H1 (cell line): ENCODE results near the gene RNGTT. TPM values are rescaled to one million over a fixed set of nuclear protein-coding genes. Genes with fewer than 3 reads are reported as not detected.

Experiments used
- CTCF ChIA-PET: fragments of 300-600 bp; sonication (Branson Sonifier 250); formaldehyde crosslinking; loops from one replicate; lab custom pipeline; 2021; ENCODE audit not compliant: partially characterized antibody; lab: Charles Lee
- POLR2A ChIA-PET: fragments of 300-600 bp; sonication (Branson Sonifier 250); formaldehyde crosslinking; loops from one replicate; lab custom pipeline; 2021; ENCODE audit warnings: inconsistent platforms; ENCODE audit not compliant: partially characterized antibody; lab: Charles Lee
- DNase-seq, 2 experiments: peaks; one replicate each; pipeline versions ENCODE4 v3.0.0 to v3.0.0-alpha.2; 2010 to 2022; ENCODE audit warnings: low spot score in 2 of 2, low read depth in 1 of 2, mixed read lengths in 1 of 2
- FAIRE-seq: peaks from 2 replicates; lab custom pipeline; 2011; peaks lifted over from hg19 to GRCh38; lab: Jason Lieb, UNC
- H2AFZ ChIP-seq: 2 replicates; pipeline ENCODE4 v1.8.1; 2012; ENCODE audit warnings: low read length, inconsistent platforms
- H2AK5ac ChIP-seq: 2 replicates; pipeline ENCODE4 v1.6.1; 2013; ENCODE audit warnings: low read depth, low read length
- H2BK120ac ChIP-seq: replicated peaks from 2 replicates; pipeline ENCODE3; 2013; ENCODE audit warnings: low read depth, low read length, inconsistent platforms
- H2BK12ac ChIP-seq: 2 replicates; pipeline ENCODE4 v1.6.1; 2013; ENCODE audit warnings: low read depth, low read length
- H2BK15ac ChIP-seq: 2 replicates; pipeline ENCODE4 v1.6.1; 2013; ENCODE audit warnings: low read length
- H2BK20ac ChIP-seq: 2 replicates; pipeline ENCODE4 v1.6.1; 2013; ENCODE audit warnings: low read length
- H2BK5ac ChIP-seq: 2 replicates; pipeline ENCODE4 v1.6.1; 2013; ENCODE audit warnings: low read depth, low read length
- H3K14ac ChIP-seq: 2 replicates; pipeline ENCODE4 v1.6.1; 2013; ENCODE audit warnings: inconsistent platforms; ENCODE audit not compliant: insufficient read length
- H3K18ac ChIP-seq: 2 replicates; pipeline ENCODE4 v1.6.1; 2013; ENCODE audit warnings: low read length; ENCODE audit errors: extremely low read depth
- H3K23ac ChIP-seq: 2 replicates; pipeline ENCODE4 v1.6.1; 2013; ENCODE audit warnings: inconsistent platforms; ENCODE audit not compliant: insufficient read length
- H3K23me2 ChIP-seq: 2 replicates; pipeline ENCODE4 v1.6.1; 2013; ENCODE audit warnings: low read depth, low read length
- H3K27ac ChIP-seq: 2 replicates; pipeline ENCODE4 v1.6.1; 2011; ENCODE audit warnings: low read depth, low read length, inconsistent platforms
- H3K27me3 ChIP-seq, 4 experiments: replicated peaks in 1 of 4; 1 replicate in 1 of 4; 2 replicates in 3 of 4; pipeline versions ENCODE4 v1.6.1 to v1.8.1; 2011 to 2013; ENCODE audit warnings: low read length in 3 of 4, mild to moderate bottlenecking in 3 of 4, inconsistent platforms in 2 of 4, mixed read lengths in 2 of 4, moderate library complexity in 1 of 4; ENCODE audit not compliant: control insufficient read depth in 3 of 4, insufficient read depth in 3 of 4; ENCODE audit errors: extremely low read depth in 1 of 4
- H3K36me3 ChIP-seq, 4 experiments: 2 replicates each; pipeline versions ENCODE4 v1.6.1 to v1.8.1; 2011 to 2013; ENCODE audit warnings: mild to moderate bottlenecking in 4 of 4, low read length in 3 of 4, moderate library complexity in 2 of 4, control low read depth in 1 of 4, inconsistent platforms in 1 of 4; ENCODE audit not compliant: insufficient read depth in 4 of 4, control insufficient read depth in 2 of 4
- H3K4ac ChIP-seq: replicated peaks from 2 replicates; pipeline ENCODE3; 2013; ENCODE audit warnings: low read length, low read depth, mixed read lengths, inconsistent platforms; ENCODE audit not compliant: insufficient read length
- H3K4me1 ChIP-seq, 4 experiments: replicated peaks in 1 of 4; 1 replicate in 1 of 4; 2 replicates in 3 of 4; pipeline versions ENCODE4 v1.6.1 to v1.8.1; 2011 to 2013; ENCODE audit warnings: low read length in 3 of 4, inconsistent platforms in 2 of 4, mixed read lengths in 1 of 4; ENCODE audit not compliant: insufficient read depth in 4 of 4, control insufficient read depth in 3 of 4
- H3K4me2 ChIP-seq, 2 experiments: 2 replicates each; pipeline versions ENCODE4 v1.6.1 to v1.8.1; 2011 to 2013; ENCODE audit warnings: low read depth in 2 of 2, low read length in 2 of 2, control low read depth in 1 of 2, inconsistent platforms in 1 of 2, mild to moderate bottlenecking in 1 of 2; ENCODE audit not compliant: insufficient read depth in 1 of 2
- H3K4me3 ChIP-seq, 4 experiments: fragments of 200-600, 300-600 bp in 1 of 4; sonication (generic), shearing (Covaris generic), sonication (Bioruptor Twin) in 1 of 4; 2 replicates each; pipeline versions ENCODE4 v1.5.1 to v1.8.1; 2011 to 2016; ENCODE audit warnings: low read length in 4 of 4, low read depth in 3 of 4, control low read depth in 2 of 4, inconsistent platforms in 2 of 4, mild to moderate bottlenecking in 2 of 4, mixed read lengths in 1 of 4, moderate library complexity in 1 of 4; ENCODE audit not compliant: insufficient read depth in 2 of 4; ENCODE audit errors: extremely low read depth in 1 of 4
- H3K56ac ChIP-seq: replicated peaks from 2 replicates; pipeline ENCODE3; 2013; ENCODE audit warnings: low read depth, mild to moderate bottlenecking, mixed read lengths, low read length, inconsistent platforms; ENCODE audit not compliant: insufficient read length
- H3K79me1 ChIP-seq: 2 replicates; pipeline ENCODE4 v1.6.1; 2013; ENCODE audit warnings: low read depth, low read length, control low read depth
- H3K79me2 ChIP-seq, 2 experiments: 2 replicates each; pipeline versions ENCODE4 v1.6.1 to v1.8.1; 2012 to 2013; ENCODE audit warnings: low read length in 2 of 2, mild to moderate bottlenecking in 2 of 2, inconsistent platforms in 1 of 2; ENCODE audit not compliant: insufficient read depth in 2 of 2, control insufficient read depth in 1 of 2
- H3K9ac ChIP-seq, 4 experiments: replicated peaks in 1 of 4; 1 replicate in 1 of 4; 2 replicates in 3 of 4; pipeline versions ENCODE4 v1.6.1 to v1.8.1; 2011 to 2013; ENCODE audit warnings: low read depth in 3 of 4, low read length in 3 of 4, control low read depth in 2 of 4, mild to moderate bottlenecking in 2 of 4, moderate library complexity in 2 of 4, inconsistent platforms in 1 of 4; ENCODE audit errors: extremely low read depth in 1 of 4
- H3K9me3 ChIP-seq, 2 experiments: 2 replicates each; pipeline versions ENCODE4 v1.6.1 to v1.8.1; 2012 to 2013; ENCODE audit warnings: mild to moderate bottlenecking in 2 of 2, moderate library complexity in 2 of 2, control low read depth in 1 of 2, inconsistent platforms in 1 of 2, low read depth in 1 of 2, low read length in 1 of 2, mixed read lengths in 1 of 2; ENCODE audit not compliant: insufficient read depth in 2 of 2
- H4K20me1 ChIP-seq, 2 experiments: replicated peaks in 1 of 2; 2 replicates each; pipeline versions ENCODE3 to v1.8.1; 2011 to 2013; ENCODE audit warnings: inconsistent platforms in 2 of 2, low read length in 2 of 2, mild to moderate bottlenecking in 1 of 2; ENCODE audit not compliant: insufficient read depth in 2 of 2, control insufficient read depth in 1 of 2
- H4K5ac ChIP-seq: 2 replicates; pipeline ENCODE4 v1.6.1; 2013; ENCODE audit warnings: low read length, low read depth, mixed read lengths, inconsistent platforms; ENCODE audit not compliant: insufficient read length
- H4K8ac ChIP-seq: 2 replicates; pipeline ENCODE4 v1.8.0; 2013; ENCODE audit warnings: mild to moderate bottlenecking, moderate library complexity, low read length, inconsistent platforms; ENCODE audit not compliant: insufficient read depth; ENCODE audit errors: extremely low read depth
- H4K91ac ChIP-seq: replicated peaks from 2 replicates; pipeline ENCODE3; 2013; ENCODE audit warnings: low read length, mixed read lengths, inconsistent platforms; ENCODE audit not compliant: insufficient read length
- CEBPB ChIP-seq: IDR thresholded peaks from 2 replicates; pipeline ENCODE4 v1.6.1; 2012; ENCODE audit warnings: low read depth, low read length
- CHD1 ChIP-seq: IDR thresholded peaks from 2 replicates; pipeline ENCODE4 v1.6.1; 2012; ENCODE audit warnings: low read depth, low read length, improper control_type of control experiment
- EGR1 ChIP-seq: IDR thresholded peaks from 2 replicates; pipeline ENCODE4 v1.6.1; 2011; ENCODE audit warnings: low read depth, low read length, borderline replicate concordance
- FOSL1 ChIP-seq: IDR thresholded peaks from 2 replicates; pipeline ENCODE4 v1.6.1; 2011; ENCODE audit warnings: mild to moderate bottlenecking, low read depth, low read length, moderate library complexity; ENCODE audit not compliant: insufficient read depth
- KDM1A ChIP-seq: fragments of 200-600, 300-600 bp; sonication (generic); IDR thresholded peaks from 2 replicates; pipeline ENCODE4 v1.7.1; 2016; ENCODE audit warnings: mild to moderate bottlenecking, low read length, borderline replicate concordance
- PHF8 ChIP-seq: fragments of 200-600 bp; sonication (generic); conservative IDR thresholded peaks from 2 replicates; pipeline ENCODE4 v1.7.1; 2012; ENCODE audit warnings: low read depth, mild to moderate bottlenecking, inconsistent platforms, low read length, moderate library complexity
- POLR2AphosphoS5 ChIP-seq: IDR thresholded peaks from 2 replicates; pipeline ENCODE4 v1.6.1; 2011; ENCODE audit warnings: low read depth, low read length
- SIX5 ChIP-seq: IDR thresholded peaks from 2 replicates; pipeline ENCODE4 v1.6.1; 2011; ENCODE audit warnings: mild to moderate bottlenecking, low read depth, low read length
- SP1 ChIP-seq: IDR thresholded peaks from 2 replicates; pipeline ENCODE4 v1.6.1; 2011; ENCODE audit warnings: low read depth, low read length
- TAF1 ChIP-seq: IDR thresholded peaks from 2 replicates; pipeline ENCODE4 v1.6.1; 2011; ENCODE audit warnings: mild to moderate bottlenecking, low read depth, low read length
- WGBS, 2 experiments: shearing (Covaris generic) in 1 of 2; methylation state at CpG; one replicate each; pipeline versions ENCODE4 v1.1.6 to v1.1.7; 2013 to 2015; ENCODE audit warnings: low lambda C conversion rate in 2 of 2, mixed read lengths in 2 of 2, inconsistent platforms in 1 of 2, low coverage in 1 of 2, missing lambda C conversion rate in 1 of 2; ENCODE audit not compliant: insufficient replicate concordance in 2 of 2, insufficient coverage in 1 of 2, insufficient read length in 1 of 2; ENCODE audit errors: extremely low coverage in 1 of 2, missing lambda C conversion rate in 1 of 2; 5-methylcytosine and 5-hydroxymethylcytosine counted together
- polyA plus RNA-seq, 7 experiments: library from polyadenylated mRNA; depleted of rRNA in 3 of 7; stranded (reverse) in 5 of 7; unstranded in 2 of 7; fragments of >200 nt in 5 of 7; fragments of 200-250 nt in 2 of 7; gene quantifications; 1 replicate in 5 of 7; 2 replicates in 1 of 7; 4 replicates in 1 of 7; pipeline versions ENCODE4 v1.2.1 to v1.2.3, GENCODE V29; 2011 to 2013; ENCODE audit warnings: missing spikeins in 2 of 7, mixed read lengths in 2 of 7
- total RNA-seq: library from RNA; stranded (reverse); fragmentation: NEBNext Ultra II Directional; extraction: Animal tissue kit (Norgen Biotek cat#: 25700); gene quantifications from 2 replicates; pipeline ENCODE4 v1.2.1, GENCODE V29; 2021

RNGTT gene
- total and polyA plus RNA-seq, 2 of the 8 experiments (the other 6 are each of a cell fraction or from before 2014, with no cell fraction given), result 3.6 to 21.2 TPM

- no peak overlapping the region for H4K91ac ChIP-seq
- no peak overlapping the region for H4K8ac ChIP-seq
- H4K5ac ChIP-seq, result no peak overlapping the region
- no peak overlapping the region for H3K23ac ChIP-seq
- H2AK5ac ChIP-seq, result no peak overlapping the region
- no peak overlapping the region for H2BK5ac ChIP-seq
- H3K79me1 ChIP-seq, result no peaks in the 10 kb centered on the region
- no peak overlapping the region for H2BK120ac ChIP-seq
- ChIA-PET CTCF (no interaction called here), POLR2A (no interaction called here)
- H2BK20ac ChIP-seq, result no peak overlapping the region
- no peak overlapping the region for H3K14ac ChIP-seq
- H3K4ac ChIP-seq, result no peak overlapping the region
- no peak overlapping the region for H3K4me2 ChIP-seq
- DNase-seq, result no peak
- H2BK12ac ChIP-seq, result no peak overlapping the region
- H3K36me3 ChIP-seq, result no peaks in the 10 kb centered on the region
- no peak overlapping the region for H3K18ac ChIP-seq
- no peaks in the 10 kb centered on the region for H3K79me2 ChIP-seq
- no peaks in the 10 kb centered on the region for H4K20me1 ChIP-seq
- H3K9me3 ChIP-seq, result no peaks in the 10 kb centered on the region
- H2AFZ ChIP-seq, result no peak overlapping the region
- peaks cover 0 to 6% (median 1%) of the 10 kb centered on the region in 4 experiments; a peak in 3 of 7 replicates for H3K4me1 ChIP-seq
- H3K4me3 ChIP-seq, result no peak overlapping the region
- no peak for FAIRE-seq
- no peak overlapping the region for H3K27ac ChIP-seq
- TF ChIP-seq KDM1A (no peak), CHD1 (no peak), SP1 (no peak), EGR1 (no peak), SIX5 (no peak), FOSL1 (no peak), POLR2AphosphoS5 (no peak), TAF1 (no peak), PHF8 (no peak), CEBPB (no peak)
- no peaks in the 10 kb centered on the region; the same call in 1 of the 2 replicates for H3K23me2 ChIP-seq
- 89% methylated on average over 3 of the region's 3 CpGs; no CpG with 5 or more reads in 1 of the 2 experiments for WGBS, 2 experiments
- H3K27me3 ChIP-seq, result no peaks in the 10 kb centered on the region
- H2BK15ac ChIP-seq, result no peak overlapping the region
- no peak overlapping the region for H3K56ac ChIP-seq
- H3K9ac ChIP-seq, result no peak overlapping the region
Observed at GRCh38 chr6:88722686-88723085, 240.7 kb downstream of the RNGTT start.
